GM12878 (cell line): Measurements from ENCODE around the gene RO60. TPM values are rescaled to one million over a fixed set of nuclear protein-coding genes. Genes with fewer than 3 reads are reported as not detected.

ENCODE experiments used
- ATAC-seq: fragments of 200-7000 bp; cut with Tn5 transposase; 3 replicates; pipeline ENCODE4 v1.9.1; 2020; ENCODE audit warnings: mild to moderate bottlenecking, moderate library complexity
- BruUV-seq: library from RNA; stranded (reverse); fragments of 400-500 nt; replicated peaks from 2 replicates; lab custom pipeline; 2021; lab: Mats Ljungman, UMichigan
- CTCF ChIA-PET: fragments of 300-600 bp; sonication (Branson Sonifier 250); formaldehyde crosslinking; extraction: SDS; loops from one replicate; lab custom pipeline; 2021; ENCODE audit warnings: inconsistent platforms; lab: Yijun Ruan, JAX
- POLR2A ChIA-PET: fragments of 350-600 bp; formaldehyde crosslinking; extraction: SDS; loops from one replicate; lab custom pipeline; 2021; ENCODE audit warnings: inconsistent platforms; lab: Charles Lee
- RAD21 ChIA-PET: fragments of 300-600 bp; sonication (Branson Sonifier 250); formaldehyde crosslinking; loops from one replicate; lab custom pipeline; 2023; ENCODE audit warnings: antibody characterized with exemption; ENCODE audit not compliant: unreplicated experiment; lab: Charles Lee
- SMC1A ChIA-PET: fragments of 300-600 bp; sonication (Branson Sonifier 250); formaldehyde crosslinking; loops from one replicate; lab custom pipeline; 2023; ENCODE audit not compliant: unreplicated experiment, uncharacterized antibody; lab: Charles Lee
- DNase-seq: peaks from one replicate; pipeline ENCODE4 v3.0.0-alpha.2; 2011; ENCODE audit warnings: low read depth, low spot score
- FAIRE-seq: peaks from 3 replicates; lab custom pipeline; 2011; peaks lifted over from hg19 to GRCh38; lab: Jason Lieb, UNC
- H2AFZ ChIP-seq: 2 replicates; pipeline ENCODE4 v1.6.0; 2011; ENCODE audit warnings: low read depth, low read length, control low read depth; ENCODE audit not compliant: control insufficient read depth
- H3K27ac ChIP-seq: 2 replicates; pipeline ENCODE4 v1.5.1; 2011; ENCODE audit warnings: control low read depth; ENCODE audit not compliant: control insufficient read depth, insufficient read depth
- H3K27me3 ChIP-seq, 2 experiments: replicated peaks in 1 of 2; 2 replicates each; pipeline versions ENCODE4 v1.6.0 to v1.6.1; 2011; ENCODE audit warnings: low read length in 1 of 2; ENCODE audit not compliant: control insufficient read depth in 2 of 2, insufficient read depth in 2 of 2
- H3K36me3 ChIP-seq, 2 experiments: 2 replicates each; pipeline ENCODE4 v1.5.1; 2011; ENCODE audit warnings: low read length in 1 of 2; ENCODE audit not compliant: control insufficient read depth in 2 of 2, insufficient read depth in 2 of 2
- H3K4me1 ChIP-seq: 2 replicates; pipeline ENCODE4 v1.6.1; 2011; ENCODE audit warnings: mild to moderate bottlenecking, low read length, moderate library complexity, mixed read lengths; ENCODE audit not compliant: control insufficient read depth, insufficient read depth
- H3K4me2 ChIP-seq: 2 replicates; pipeline ENCODE4 v1.6.0; 2011; ENCODE audit warnings: control low read depth; ENCODE audit not compliant: control insufficient read depth, insufficient read depth
- H3K4me3 ChIP-seq: fragments of 200-600 bp; sonication (generic); 2 replicates; pipeline ENCODE4 v1.5.1; 2016
- H3K79me2 ChIP-seq: 2 replicates; pipeline ENCODE4 v1.6.0; 2011; ENCODE audit warnings: low read length; ENCODE audit not compliant: control insufficient read depth, insufficient read depth
- H3K9ac ChIP-seq: 2 replicates; pipeline ENCODE4 v1.8.0; 2011; ENCODE audit warnings: low read length, control low read depth, mixed read lengths; ENCODE audit not compliant: control insufficient read depth, insufficient read depth
- H3K9me3 ChIP-seq: replicated peaks from 3 replicates; pipeline ENCODE4 v1.5.1; 2011; ENCODE audit warnings: mild to moderate bottlenecking, low read length; ENCODE audit not compliant: control insufficient read depth, insufficient read depth
- H4K20me1 ChIP-seq: 2 replicates; pipeline ENCODE4 v1.6.0; 2011; ENCODE audit not compliant: control insufficient read depth, insufficient read depth
- ATF7 ChIP-seq: fragments of 450-650 bp; IDR thresholded peaks from 2 replicates; pipeline ENCODE4 v1.6.1; 2016; ENCODE audit warnings: low read depth, mild to moderate bottlenecking
- BRCA1 ChIP-seq: IDR thresholded peaks from 2 replicates; pipeline ENCODE4 v1.6.1; 2011; ENCODE audit warnings: low read depth, low read length, improper control_type of control experiment
- CBX3 ChIP-seq: fragments of 200-600 bp; sonication (generic); IDR thresholded peaks from 2 replicates; pipeline ENCODE4 v1.6.1; 2016; ENCODE audit warnings: low read depth, borderline replicate concordance
- ETV6 ChIP-seq, 2 experiments: fragments of 450-650 bp in 1 of 2; IDR thresholded peaks in 1 of 2; conservative IDR thresholded peaks in 1 of 2; 2 replicates each; pipeline ENCODE4 v1.6.1; 2014; ENCODE audit warnings: antibody characterized with exemption in 1 of 2, borderline replicate concordance in 1 of 2, low read depth in 1 of 2, mild to moderate bottlenecking in 1 of 2, moderate library complexity in 1 of 2
- HDAC2 ChIP-seq: fragments of 200-600 bp; sonication (generic); IDR thresholded peaks from 2 replicates; pipeline ENCODE4 v1.6.1; 2017
- HDAC6 ChIP-seq: fragments of 200-600 bp; sonication (generic); IDR thresholded peaks from one replicate; pipeline ENCODE4 v1.8.0; 2017; ENCODE audit warnings: antibody characterized with exemption; ENCODE audit not compliant: unreplicated experiment
- IRF4 ChIP-seq: IDR thresholded peaks from 2 replicates; pipeline ENCODE4 v1.6.1; 2011; ENCODE audit warnings: low read depth, low read length
- MTA2 ChIP-seq: fragments of 450-650 bp; IDR thresholded peaks from 2 replicates; pipeline ENCODE4 v1.6.1; 2016; ENCODE audit warnings: low read depth, mild to moderate bottlenecking, moderate library complexity
- MYC ChIP-seq: IDR thresholded peaks from 2 replicates; pipeline ENCODE4 v1.6.1; 2011; ENCODE audit warnings: mild to moderate bottlenecking, low read length, moderate library complexity, inconsistent platforms; ENCODE audit not compliant: insufficient read depth, insufficient replicate concordance, insufficient read length, severe bottlenecking
- RCOR1 ChIP-seq: conservative IDR thresholded peaks from 2 replicates; pipeline ENCODE4 v1.6.1; 2012; ENCODE audit warnings: low read depth, low read length, improper control_type of control experiment
- SUZ12 ChIP-seq: fragments of 200-600 bp; sonication (generic); IDR thresholded peaks from one replicate; pipeline ENCODE4 v1.6.1; 2018; ENCODE audit warnings: antibody characterized with exemption, mild to moderate bottlenecking; ENCODE audit not compliant: unreplicated experiment
- TARDBP ChIP-seq: IDR thresholded peaks from 2 replicates; pipeline ENCODE4 v1.6.1; 2016; ENCODE audit warnings: borderline replicate concordance
- TCF3 ChIP-seq: IDR thresholded peaks from 2 replicates; pipeline ENCODE4 v1.6.1; 2012; ENCODE audit warnings: low read depth, mild to moderate bottlenecking, low read length, borderline replicate concordance; ENCODE audit not compliant: insufficient read depth
- ZNF207 ChIP-seq: fragments of 450-650 bp; IDR thresholded peaks from 2 replicates; pipeline ENCODE4 v1.6.1; 2014; ENCODE audit warnings: antibody characterized with exemption, mild to moderate bottlenecking, borderline replicate concordance
- ZNF687 ChIP-seq: fragments of 450-650 bp; IDR thresholded peaks from 2 replicates; pipeline ENCODE4 v1.6.1; 2017; ENCODE audit warnings: mild to moderate bottlenecking, moderate library complexity
- WGBS: methylation state at CpG from one replicate; pipeline ENCODE4 v1.1.6; 2016; ENCODE audit warnings: low lambda C conversion rate; ENCODE audit not compliant: insufficient replicate concordance, insufficient coverage; ENCODE audit errors: missing lambda C conversion rate; 5-methylcytosine and 5-hydroxymethylcytosine counted together
- in situ Hi-C: fragments of 300-500 bp; cut with MboI; formaldehyde crosslinking; loops from 9 replicates; pipeline ENCODE4 v1.14.3; 2018; ENCODE audit warnings: mixed read lengths
- intact Hi-C: fragments of 100-400 bp; cut with micrococcal nuclease; formaldehyde crosslinking; loops from one replicate; pipeline ENCODE4 v1.14.2; 2022; ENCODE audit not compliant: unreplicated experiment
- polyA plus RNA-seq, 11 experiments: library from polyadenylated mRNA; depleted of rRNA in 4 of 11; unstranded in 6 of 11; stranded (reverse) in 5 of 11; fragments of >200 nt; fragmentation: Nextera tagmentation in 4 of 11; fragmentation: Illumina TruSeq in 1 of 11; extraction: Ambion mirVana in 4 of 11; extraction: Trizol in 1 of 11; gene quantifications; 1 replicate in 1 of 11; 2 replicates in 10 of 11; pipeline versions ENCODE4 v1.2.1 to v1.2.3, GENCODE V29; 2011 to 2016; ENCODE audit warnings: inconsistent platforms in 2 of 11, missing spikeins in 2 of 11, low read depth in 1 of 11
- total RNA-seq, 4 experiments: library from RNA; depleted of rRNA in 3 of 4; stranded (reverse); fragments of >200 nt in 3 of 4; fragmentation: Illumina TruSeq in 1 of 4; extraction: Trizol in 1 of 4; gene quantifications; 2 replicates each; pipeline versions ENCODE4 v1.2.1 to v1.2.3, GENCODE V29; 2013 to 2021
- TF ChIP-seq, protein P1 (sequence below): fragments of 450-650 bp; IDR thresholded peaks from 2 replicates; pipeline ENCODE4 v1.6.1; 2018; ENCODE audit warnings: borderline replicate concordance, mild to moderate bottlenecking; ENCODE audit not compliant: partially characterized antibody

Gene RO60
- total and polyA plus RNA-seq, 10 of the 15 experiments (the other 5 are each of a cell fraction or from before 2014, with no cell fraction given): 21.1 to 143 (median 83.1) TPM

DNA sequence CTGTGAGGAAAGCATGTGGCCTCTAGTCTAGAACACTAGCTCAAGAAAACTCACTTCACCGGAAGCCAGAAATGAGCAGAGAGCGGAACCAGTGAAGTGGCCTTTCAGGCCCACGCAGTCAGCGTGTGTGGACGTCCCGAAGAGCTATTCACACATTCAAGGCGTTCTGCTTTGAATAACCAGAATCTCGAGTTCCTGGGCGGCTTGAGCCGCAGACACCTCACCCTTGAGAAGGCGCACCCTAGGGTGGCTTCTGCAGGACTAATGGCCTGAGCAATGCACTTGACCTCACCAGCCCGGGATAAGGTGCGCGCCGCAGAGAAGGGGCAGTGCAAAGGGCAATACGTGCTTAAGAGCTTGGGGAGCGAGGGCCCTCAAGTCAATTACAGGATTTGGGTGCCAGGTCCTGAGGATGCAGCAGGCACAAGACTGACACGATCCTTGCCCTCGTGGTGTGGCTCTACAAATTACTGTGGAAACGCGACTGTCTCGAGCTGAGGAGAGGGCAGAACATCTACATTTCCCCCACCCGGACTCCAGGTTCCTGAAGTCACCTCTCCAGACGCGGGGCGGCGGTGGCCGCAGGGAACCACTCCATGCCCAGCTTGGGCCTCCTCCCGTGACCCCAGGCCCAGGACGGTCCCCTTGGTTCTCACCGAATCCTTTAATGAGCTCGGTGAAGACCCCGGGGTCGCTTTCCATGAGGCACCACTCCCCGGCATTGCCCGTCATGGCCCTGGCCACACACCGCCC lies 707 bp upstream of the RO60 start:
- ChIA-PET RAD21 (interaction anchor here (0.6 to 2.2 kb wide), 20 partner anchors 10 to 585 kb away, joined by 3 to 17 read pairs (median 6); partner anchors contain the start of genes CDC73 and GLRX2), SMC1A (interaction anchor here (1.0 to 3.5 kb wide), 18 partner anchors 11 to 581 kb away, joined by 3 to 13 read pairs (median 6); partner anchors contain the start of genes B3GALT2 and CDC73), POLR2A (interaction anchor here (0.6 to 3.9 kb wide), 11 partner anchors 9 to 511 kb away, joined by 3 to 19 read pairs (median 5); partner anchors contain the start of genes CDC73 and GLRX2), CTCF (interaction anchor here (0.6 to 2.4 kb wide), 24 partner anchors 8 to 586 kb away, joined by 3 to 18 read pairs (median 3); partner anchors contain the start of gene GLRX2)
- Histone ChIP-seq H3K27me3 (no peaks in the 10 kb centered on the region), H3K36me3 (peaks cover 0 to 7% of the 10 kb centered on the region in 2 experiments; a peak in 2 of 4 replicates), H2AFZ (peak overlapping the region; percentile 81), H3K9ac (peak overlapping the region; percentile 98), H3K79me2 (peaks cover 98% of the 10 kb centered on the region), H4K20me1 (no peaks in the 10 kb centered on the region), H3K4me3 (peak overlapping the region; percentile 80), H3K27ac (peak overlapping the region; percentile 95), H3K4me2 (peak overlapping the region; percentile 96), H3K9me3 (no peaks in the 10 kb centered on the region; the same call in 1 of the 3 replicates), H3K4me1 (peaks cover 19% of the 10 kb centered on the region)
- 1% methylated on average over 35 of the region's 37 CpGs for WGBS
- BruUV-seq: TSS peak; percentile 76
- FAIRE-seq (peak; percentile 78), ATAC-seq (peak; percentile 70), DNase-seq (peak; percentile 62)
- in situ Hi-C loops: no loop called here
- intact Hi-C loops: loop anchor here (2.0 to 10.0 kb wide), 3 partner anchors 49 to 504 kb away; partner anchors contain the start of genes CDC73 and GLRX2
- TF ChIP-seq, protein P1, sequence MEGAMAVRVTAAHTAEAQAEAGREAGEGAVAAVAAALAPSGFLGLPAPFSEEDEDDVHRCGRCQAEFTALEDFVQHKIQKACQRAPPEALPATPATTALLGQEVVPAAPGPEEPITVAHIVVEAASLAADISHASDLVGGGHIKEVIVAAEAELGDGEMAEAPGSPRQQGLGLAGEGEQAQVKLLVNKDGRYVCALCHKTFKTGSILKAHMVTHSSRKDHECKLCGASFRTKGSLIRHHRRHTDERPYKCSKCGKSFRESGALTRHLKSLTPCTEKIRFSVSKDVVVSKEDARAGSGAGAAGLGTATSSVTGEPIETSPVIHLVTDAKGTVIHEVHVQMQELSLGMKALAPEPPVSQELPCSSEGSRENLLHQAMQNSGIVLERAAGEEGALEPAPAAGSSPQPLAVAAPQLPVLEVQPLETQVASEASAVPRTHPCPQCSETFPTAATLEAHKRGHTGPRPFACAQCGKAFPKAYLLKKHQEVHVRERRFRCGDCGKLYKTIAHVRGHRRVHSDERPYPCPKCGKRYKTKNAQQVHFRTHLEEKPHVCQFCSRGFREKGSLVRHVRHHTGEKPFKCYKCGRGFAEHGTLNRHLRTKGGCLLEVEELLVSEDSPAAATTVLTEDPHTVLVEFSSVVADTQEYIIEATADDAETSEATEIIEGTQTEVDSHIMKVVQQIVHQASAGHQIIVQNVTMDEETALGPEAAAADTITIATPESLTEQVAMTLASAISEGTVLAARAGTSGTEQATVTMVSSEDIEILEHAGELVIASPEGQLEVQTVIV: no peak
- no peak for TF ChIP-seq TARDBP
- peak; percentile 39; the same call in 1 of the 2 replicates for TF ChIP-seq MTA2
- no peak for TF ChIP-seq IRF4
- TF ChIP-seq ZNF207: no peak
- TF ChIP-seq BRCA1: no peak
- TF ChIP-seq ZNF687: peak; percentile 86
- TF ChIP-seq HDAC6: no peak
- TF ChIP-seq CBX3: no peak
- no peak for TF ChIP-seq RCOR1
- no peak for TF ChIP-seq SUZ12
- 0 out of 2 replicates have a peak, but pooled peaks have one; percentile 17 for TF ChIP-seq ATF7
- 0 out of 4 replicates have a peak, but pooled peaks of 1 of the 2 experiments have one; percentile 20 for TF ChIP-seq ETV6 (conservative IDR thresholded peaks at IDR 0.05 in 1 of 2, IDR thresholded peaks at IDR 0.05 in 1 of 2; ENCODE audit: borderline replicate concordance in 1 of 2, low read depth in 1 of 2)
- TF ChIP-seq MYC: peak; percentile 16
- TF ChIP-seq TCF3: no peak
- TF ChIP-seq HDAC2: no peak
